Epidermal melanocyte (primary cell): ENCODE data around the gene PHOSPHO1.
A peak's percentile ranks its signal among the peaks of the same experiment; 100 is the strongest.

Experiments used
- DNase-seq: peaks from one replicate; pipeline ENCODE4 v3.0.0; 2011; ENCODE audit warnings: low spot score; ENCODE audit not compliant: insufficient read length

PHOSPHO1 gene

DNA sequence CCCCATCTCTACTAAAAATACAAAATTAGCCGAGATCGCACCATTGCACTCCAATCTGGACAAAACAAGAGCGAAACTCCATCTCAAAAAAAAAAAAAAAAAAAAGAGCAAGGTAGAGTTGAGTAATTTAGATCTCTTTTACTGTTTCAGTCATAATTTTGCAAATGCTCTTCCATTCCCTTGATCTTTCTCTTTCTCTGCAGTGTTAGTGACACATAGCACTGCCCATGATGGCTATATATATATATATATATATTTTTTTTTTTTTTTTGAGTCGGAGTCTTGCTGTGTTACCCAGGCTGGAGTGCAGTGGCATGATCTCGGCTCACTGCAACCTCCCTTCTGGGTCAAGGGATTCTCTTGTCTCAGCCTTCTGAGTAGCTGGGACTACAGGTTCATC lies 12.2 kb upstream of the PHOSPHO1 start:
- DNase-seq: no peak

DNA sequence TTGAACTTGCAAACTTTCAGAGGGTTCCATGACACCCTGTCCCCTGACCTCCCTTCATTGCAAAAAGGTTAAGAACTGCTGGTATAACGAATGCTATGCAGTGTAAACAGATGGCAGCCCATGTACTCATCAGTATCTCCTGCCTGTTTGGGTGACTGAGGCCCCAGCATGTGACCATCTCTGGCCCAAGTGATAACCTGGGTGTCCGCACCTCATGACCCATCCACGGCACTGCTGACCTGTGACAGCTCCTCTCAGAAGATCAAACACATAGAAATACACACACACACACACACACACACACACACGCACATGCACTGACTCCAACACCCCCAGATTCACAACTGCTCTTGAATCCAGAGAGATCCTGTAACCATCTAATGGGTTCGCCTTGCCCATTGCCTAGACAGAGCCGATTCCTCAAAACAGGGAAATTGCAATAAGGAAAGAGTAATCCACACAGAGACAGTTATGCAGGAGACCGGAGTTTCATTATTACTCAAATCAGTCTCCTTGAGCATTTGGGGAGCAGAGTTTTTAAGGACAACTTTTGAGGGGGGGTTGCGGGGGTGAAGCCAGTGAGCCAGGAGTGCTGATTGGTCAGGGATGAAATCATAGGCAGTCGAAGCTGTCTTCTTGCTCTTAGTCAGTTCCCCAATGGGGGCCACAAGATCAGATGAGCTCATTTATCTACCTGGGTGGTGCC lies 11.3 kb upstream of the PHOSPHO1 start:
- no peak for DNase-seq

DNA sequence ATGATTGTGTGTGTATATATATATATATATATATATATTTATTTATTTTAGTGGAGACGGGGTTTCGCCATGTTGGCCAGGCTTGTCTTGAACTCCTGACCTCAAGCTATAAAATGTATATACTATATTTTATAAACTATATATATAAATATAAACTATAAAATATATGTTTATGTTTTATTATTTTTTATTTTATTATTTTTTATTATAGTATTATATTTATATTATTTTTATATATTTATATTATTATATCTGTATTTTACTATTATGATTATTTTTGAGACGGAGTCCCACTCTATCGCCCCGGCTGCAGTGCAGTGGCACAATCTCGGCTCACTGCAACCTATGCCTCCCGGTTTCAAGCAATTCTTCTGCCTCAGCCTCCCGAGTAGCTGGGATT lies 10.5 kb upstream of the PHOSPHO1 start:
- DNase-seq: no peak

DNA sequence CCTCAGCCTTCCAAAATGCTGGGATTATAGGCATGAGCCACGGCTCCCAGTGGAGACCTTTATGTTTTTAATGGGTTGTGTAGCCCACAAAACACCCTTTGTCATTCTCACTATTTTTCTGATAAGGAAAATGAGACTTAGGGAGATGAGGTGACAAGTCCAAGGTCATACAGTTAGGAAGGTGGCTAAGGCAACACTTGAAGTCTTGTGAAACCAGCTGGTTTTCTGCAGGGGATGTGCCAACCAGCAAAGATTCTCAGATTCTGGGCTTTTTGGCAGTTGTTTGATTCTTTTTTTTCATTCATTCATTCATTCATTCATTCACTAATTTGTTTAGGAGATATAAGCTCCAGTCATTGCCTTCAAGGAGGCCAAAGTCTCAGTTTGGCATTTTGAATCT lies 10.0 kb upstream of the PHOSPHO1 start:
- no peak for DNase-seq

DNA sequence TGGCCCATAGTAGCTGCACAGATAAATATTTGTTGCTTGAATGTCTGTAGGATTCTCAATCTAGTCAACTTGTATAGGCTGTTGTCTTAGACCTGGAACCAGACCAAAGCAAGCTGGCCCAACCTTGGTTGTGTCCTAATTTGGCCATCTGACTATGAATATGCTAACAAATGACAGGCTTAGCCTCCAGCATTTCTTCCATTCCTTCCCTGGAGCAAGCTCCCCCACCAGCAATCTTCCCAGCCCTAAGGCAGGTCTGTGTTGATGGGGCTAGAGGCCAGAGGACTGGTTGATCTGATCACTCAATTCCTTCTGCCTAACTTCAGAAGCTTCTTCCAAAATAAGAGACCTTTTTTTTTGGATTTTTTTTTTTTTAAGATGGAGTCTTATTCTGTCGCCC lies 9.4 kb upstream of the PHOSPHO1 start:
- no peak for DNase-seq

DNA sequence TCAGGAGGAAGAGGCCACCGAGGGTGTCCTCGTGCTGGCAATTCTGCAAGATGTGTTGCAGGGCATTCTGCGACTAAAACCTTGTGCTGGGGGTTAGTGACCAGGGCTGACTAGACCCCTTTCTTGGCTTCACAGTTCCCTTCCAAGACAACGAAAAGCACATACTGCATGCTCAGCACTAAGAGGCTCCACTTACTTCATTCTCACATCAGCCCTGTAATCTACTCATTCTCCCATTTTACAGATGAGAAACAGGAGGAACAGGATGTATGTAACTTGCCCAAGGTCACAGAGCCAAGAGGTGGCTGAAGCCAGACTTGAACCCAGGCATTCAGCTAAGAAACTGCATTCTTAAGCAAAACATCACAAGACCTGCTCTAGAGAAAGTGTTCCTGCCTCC lies 5.3 kb upstream of the PHOSPHO1 start:
- no peak for DNase-seq

DNA sequence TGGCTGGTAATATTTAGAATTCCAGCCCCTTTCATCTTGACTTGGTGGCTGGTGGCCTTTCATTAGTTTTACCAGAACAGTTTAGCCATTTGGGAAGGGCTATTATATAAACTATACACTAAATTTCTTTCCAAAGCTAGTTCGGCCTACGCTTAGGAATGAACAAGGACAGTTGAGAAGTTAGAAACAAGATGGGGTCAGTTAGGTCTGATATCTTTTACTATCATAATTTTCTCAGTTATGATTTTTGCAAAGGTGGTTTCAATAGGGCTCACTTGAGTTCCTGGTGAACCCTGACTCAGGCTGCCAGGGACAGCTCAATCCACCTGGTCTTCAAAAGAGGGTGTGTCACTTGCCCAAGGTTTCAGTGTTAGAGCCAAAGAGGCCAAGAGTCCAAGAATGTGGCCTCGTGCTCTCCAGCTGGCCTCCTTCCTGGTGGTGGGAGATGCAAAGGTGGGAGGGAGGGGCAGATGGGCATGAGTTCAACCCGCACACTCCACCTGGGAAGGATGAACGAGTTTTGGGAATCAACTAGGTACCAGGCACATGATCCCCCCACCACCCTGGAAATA lies 4.0 kb upstream of the PHOSPHO1 start:
- DNase-seq: no peak

DNA sequence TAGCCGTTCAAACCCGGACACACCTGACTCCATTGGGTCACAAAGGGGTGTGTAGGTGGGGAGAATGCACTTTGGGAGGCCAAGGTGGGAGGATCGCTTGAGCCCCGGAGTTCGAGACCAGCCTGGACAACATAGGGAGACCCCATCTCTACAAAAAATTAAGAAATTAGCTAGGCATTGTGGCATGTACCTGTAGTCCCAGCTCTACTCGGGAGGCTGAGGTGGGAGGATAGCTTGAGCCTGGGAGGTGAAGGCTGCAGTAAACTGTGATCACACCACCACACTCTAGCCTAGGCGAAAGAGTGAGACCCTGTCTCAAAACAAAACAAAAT lies 942 bp upstream of the PHOSPHO1 start:
- DNase-seq: no peak

DNA sequence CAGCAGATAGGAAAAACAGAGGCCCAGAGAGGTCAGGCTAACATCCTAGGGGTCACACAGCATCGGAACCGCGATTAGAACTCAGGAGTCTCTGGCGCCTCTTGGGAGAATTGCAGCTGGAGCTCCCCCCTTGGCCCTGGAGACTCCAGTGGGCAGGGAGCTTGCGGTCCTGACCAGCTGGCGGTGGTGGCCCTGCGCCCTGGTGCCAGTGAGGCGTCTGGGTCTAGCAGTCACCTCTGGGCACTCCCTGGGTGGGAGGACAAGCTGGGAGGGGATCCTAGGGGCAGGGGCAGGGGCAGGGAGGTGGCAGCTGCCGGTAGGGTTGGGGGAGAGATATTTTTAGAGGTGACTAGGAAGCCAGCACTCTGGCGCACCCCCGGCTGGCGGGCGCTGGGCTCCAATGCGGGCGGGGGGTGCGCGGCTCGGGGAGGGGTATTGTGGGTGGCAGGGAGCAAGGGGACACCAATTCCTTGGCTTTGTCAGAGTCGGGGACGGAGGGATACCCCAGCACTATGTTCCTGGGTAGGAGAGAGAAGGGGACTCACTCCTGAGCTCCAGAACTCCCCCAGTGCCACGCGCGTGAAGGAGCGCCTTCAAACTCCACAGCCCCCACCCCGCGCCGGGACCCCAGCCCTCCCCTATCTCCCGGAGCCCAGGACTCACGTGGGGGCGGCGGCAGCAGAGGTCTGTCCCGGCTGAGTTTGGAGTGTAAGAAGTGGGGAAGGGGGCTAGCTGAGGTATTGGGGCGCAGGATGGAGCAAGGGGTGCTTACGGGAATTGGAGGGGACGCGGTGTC lies 584 bp downstream of the PHOSPHO1 start:
- DNase-seq: no peak

DNA sequence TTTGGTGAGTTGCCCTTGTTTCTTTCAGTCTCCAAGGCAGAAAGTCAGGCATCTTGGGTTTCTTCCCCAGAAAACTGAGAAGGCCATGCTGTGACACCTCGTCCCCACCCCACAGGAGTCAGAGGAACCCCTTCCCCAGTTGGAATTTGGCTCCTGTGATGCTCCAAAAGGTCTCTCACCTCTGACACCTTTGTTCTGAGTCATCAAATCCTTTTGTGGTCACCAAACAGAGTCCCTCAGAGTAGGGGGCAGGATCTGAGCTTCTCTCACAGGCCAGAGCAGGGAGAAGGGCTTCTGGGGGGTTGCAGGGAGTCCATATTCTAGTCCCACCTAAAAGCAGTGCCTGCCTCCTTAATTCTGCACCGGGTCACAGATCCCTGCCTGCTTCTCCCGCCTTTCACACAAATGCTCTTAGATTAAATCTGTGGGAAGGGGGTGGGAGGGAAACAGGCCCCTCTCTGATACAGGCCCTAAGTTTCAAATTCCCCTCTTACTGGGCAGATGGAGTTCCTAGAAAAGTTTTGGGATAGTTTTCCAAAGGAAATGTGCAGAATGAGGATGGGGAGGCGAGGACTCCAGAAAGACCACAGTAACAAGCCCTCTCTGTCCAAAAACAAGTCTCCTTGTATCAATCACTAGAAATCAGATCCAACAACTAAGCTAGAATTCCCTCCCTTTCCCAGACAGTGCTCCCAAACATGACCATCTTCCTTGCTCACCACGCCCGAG lies 1.3 kb downstream of the PHOSPHO1 start:
- DNase-seq: no peak

DNA sequence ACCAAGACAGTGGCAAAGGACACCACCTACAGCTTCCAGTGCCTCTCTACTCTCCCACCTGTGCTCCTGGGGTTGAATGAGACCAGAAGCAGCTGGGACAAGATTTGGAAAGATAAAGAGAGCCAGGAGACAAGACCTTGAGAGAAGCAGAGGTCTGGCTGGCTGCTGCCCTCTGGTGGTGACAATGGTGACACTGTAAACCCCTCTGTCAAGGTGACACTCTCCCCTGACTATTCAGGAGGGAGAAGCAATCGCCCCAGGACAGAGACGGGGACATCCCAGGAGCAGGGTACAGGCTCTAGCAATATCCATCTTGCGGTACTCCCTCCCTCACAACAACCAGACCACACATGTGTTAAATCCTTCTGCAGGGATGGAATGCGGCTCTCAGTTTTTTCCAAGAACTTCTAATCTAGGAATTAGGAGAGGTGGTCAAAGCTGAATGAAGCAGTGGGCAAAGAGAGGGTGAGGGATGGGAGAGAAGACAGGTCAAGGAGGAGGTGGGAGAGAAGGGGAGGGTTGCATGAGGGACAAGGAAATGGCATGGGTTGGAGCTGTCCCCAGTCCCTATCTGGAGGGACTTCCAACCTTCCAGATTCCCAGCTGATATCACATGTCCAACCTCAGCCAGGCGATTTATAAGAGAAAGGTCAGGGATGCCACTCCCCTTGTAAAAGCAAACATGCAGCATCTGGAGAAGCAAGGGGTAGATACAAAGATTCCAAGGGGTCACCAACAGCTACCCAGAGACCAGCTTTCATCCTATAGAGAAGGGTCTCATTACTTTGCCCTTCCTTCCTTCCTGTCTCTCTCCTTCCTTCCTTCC lies 2.9 kb downstream of the PHOSPHO1 start:
- DNase-seq: peak; percentile 80

DNA sequence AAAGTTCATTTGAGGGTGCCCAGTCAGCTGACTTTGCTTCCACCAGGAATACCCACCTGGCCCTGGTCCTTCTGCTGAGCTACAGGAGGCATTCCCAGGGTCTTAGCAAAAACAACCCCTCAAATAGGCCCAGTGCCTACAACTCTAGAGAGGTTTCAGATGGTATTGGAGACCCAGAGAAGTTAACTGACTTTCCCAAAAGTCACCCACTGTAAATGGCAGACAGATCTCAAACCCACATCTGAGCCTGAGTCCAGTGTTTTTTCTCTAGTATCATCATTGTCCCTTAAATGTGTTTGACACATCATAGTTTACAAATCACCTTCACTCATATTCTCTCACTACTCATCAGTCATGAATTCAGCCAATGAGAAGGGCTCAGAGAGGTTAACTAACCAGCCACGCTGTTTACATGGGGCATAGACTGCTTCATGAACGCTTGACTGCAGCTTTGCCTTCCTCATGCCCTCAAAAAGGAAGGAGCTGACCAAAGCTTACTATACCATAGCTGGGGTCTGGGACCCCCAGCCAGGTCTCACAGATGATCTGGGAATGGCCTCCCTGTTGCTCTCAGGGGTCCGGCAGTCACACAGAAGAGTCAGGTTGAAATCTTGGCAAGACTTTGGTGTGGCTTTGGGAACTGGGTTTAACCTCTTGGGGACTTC lies 3.7 kb downstream of the PHOSPHO1 start:
- no peak for DNase-seq

DNA sequence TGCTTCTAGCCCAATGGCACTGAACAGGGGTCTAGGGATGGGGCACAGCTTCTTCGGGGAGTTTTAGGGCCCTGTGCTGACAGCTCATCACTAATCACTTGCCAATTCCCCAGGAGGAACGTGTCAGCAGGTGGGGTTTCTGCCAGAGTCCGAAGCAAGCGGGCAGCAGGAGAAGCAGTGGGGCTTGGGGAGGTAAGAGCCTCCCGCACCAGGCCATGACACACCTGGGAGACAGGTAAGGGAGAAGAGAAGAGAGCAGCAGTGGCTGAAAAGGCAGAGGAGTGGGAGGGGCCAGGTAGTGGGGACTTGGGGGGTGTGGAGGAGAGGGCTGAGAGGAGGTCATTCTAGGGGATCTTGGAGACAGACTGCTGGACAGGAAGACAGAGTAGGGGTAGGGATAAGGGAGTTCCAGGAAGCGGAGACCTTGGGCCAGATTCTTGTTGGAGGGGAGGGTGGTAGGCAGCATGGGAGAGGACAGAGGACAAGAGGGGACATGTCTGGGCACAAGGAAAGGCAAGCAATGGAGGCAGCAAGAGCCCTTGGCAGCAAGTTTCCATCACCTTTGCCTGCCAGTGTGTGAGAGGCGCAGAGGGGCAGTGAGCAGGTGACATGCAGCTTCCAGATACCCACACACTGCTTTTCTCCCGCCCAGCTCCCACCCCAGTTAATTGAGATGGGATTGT lies 4.9 kb downstream of the PHOSPHO1 start:
- no peak for DNase-seq

DNA sequence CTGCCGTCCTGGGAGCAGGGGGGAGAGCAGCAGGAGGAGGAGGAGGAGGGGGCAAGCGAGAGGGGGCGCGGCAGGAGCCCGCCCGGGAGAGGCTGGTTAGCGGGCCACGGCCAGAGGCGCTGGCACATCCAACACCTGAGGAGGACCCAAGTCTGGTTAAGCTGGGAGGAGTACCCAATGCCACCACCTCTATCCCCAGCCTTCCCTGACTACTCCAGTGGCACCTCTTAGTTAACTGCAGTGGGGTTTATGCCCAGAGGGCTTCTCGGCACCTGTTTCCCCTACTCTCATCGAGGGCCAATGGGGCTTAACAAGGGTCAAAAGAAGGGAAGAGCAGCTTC lies 5.6 kb downstream of the PHOSPHO1 start:
- no peak for DNase-seq

DNA sequence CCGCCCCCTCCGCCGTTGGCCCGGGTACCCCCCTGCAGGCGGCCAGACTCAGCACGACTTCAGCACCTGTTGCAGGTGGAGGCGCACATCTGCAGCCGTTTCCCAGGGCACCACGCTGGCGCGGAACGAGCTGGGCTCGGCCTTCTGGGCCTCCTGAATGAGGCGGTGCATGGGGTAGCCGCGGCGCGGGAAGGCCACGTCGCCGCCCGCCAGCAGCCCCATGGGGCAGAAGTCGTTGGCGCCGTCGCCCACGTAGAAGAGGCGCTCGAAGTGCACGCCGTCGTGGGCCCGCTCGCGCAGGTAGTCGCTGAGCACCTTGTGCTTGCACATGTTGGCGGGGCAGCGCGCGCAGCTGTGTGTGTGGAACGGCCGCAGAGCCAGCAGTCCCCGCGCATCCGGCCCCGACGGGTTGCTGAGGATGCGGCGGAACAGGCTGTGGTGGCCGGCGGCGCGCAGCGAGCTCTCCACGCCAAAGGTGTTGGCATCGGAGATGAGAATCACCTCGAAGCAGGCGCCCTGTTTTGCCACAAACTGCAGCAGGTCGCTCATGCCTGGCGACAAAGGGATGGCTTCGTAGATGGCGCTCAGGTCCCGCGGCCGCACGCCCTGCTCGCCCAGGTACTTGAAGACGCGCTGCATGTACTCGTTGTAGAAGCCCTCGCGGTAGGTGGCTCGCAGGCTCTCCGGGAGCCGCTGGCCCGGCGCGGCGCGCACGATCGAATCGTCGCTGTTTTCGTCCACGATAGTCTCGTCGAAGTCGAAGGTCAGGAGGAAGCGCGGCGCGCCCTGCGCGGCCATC lies 6.2 kb downstream of the PHOSPHO1 start:
- DNase-seq: no peak

DNA sequence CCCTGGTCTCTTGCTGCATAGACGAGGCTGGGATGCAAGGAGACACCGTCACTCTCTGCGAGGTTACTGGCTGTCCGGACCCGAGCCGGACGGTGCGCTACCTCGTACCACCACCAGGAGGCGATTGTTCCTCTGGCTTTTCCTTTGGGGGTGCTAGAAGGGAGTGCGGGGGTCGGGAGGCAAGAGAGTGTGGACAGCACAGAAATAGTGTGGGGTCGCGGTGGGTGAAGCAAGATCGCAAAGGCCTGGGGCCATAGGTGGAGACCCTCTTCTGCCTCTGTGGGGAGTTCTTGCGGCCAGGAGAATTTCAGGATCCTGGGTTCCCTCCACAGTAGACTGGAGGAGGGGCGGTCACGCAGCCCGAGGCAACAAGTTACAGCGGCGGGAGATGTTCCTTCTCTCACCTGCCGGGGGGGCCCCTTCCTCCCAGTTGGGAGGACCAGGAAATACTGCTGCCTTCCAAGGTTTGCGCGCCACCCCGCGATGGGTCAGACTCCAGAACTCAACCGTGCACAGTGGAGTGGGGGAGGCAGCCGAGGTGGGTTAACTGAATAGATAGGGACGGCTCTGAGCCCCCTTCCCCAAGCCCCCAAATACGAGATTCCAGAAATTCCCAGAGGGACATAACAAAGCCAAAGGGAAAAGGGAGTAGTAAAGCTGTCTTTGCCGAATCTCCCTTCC lies 6.9 kb downstream of the PHOSPHO1 start:
- DNase-seq: peak; percentile 70

DNA sequence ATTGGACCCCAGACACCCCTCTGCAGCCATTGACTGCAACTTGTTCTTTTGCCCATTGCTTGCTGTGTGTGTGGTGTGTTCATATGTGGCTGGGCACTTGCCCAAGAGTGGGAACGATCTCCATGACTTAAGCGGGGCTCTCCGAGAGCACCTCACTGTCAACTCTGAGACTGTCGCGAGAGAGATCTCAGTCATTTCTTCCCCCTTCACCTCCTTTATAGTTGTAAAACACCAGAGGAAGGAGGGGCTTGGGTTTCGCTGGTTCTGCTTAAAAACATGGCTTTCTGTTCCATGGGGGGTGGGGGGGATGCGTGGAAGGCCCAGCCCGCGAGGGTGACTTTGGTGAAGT lies 7.4 kb downstream of the PHOSPHO1 start:
- DNase-seq: no peak

DNA sequence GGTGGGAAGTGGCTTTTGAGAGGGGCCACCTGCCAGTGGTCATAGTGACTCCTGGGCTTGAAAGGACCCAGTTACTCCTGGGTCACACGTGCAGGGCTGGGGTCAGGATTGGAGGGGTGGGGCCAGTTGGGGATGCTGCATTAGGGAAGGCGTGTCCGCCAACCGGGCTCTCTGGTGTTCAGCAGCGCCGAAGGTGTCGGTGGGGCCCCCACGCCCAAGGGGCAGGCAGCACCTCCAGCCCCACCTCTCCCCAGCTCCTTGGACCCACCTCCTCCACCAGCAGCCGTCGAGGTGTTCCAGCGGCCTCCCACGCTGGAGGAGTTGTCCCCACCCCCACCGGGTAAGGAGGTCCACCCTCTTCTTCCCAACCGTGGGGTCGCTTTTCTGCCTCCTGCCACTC lies 10.6 kb downstream of the PHOSPHO1 start:
- no peak for DNase-seq
